NCI-H510A treated with DMSO at 0.1 percent for 48 hours (cell line): ENCODE measurements around the gene PTGES2.
"Not testable (repeated sequence)": the region's sequence is repeated elsewhere in the genome, so short reads cannot be mapped to it uniquely, and the experiment has no call there.

Experiments
- DNase-seq: peaks from one replicate; lab custom pipeline; 2025; lab: John Stamatoyannopoulos, UW

Gene PTGES2

DNA sequence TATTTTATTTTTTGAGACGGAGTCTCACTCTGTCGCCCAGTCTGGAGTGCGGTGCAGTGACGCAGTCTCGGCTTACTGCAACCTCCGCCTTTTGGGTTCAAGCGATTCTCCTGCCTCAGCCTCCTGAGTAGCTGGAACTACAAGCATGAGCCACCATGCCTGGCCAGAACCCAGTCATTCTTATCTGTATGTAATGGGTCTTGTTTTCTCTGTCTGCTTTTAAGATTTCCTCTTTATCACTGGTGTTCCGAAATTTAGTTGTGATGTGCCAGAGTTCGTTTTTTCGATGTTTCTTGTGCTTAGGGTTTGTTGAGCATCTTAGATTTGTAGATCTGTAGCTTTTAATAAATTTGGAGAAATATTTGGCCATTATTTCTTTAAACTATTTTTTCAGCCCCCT is 40.3 kb downstream of the PTGES2 start:
- no peak for DNase-seq

DNA sequence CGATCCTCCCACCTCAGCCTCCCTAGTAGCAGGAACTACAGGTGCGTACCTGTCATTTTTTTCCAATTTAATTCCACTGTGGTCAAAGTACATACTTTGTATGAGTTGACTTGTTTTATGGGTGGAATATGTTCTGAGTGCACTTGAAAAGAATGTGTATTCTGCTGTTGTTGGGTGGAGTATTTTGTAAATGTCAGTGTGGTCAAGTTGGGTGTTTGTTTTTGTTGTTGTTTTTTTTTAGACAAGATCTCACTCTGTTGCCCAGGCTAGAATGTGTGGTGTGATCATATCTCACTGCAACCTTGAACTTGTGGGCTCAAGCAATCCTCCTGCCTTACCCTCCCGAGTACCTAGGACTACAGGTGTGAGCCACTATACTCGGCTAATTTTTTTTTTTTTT is 41.6 kb downstream of the PTGES2 start:
- no peak for DNase-seq

DNA sequence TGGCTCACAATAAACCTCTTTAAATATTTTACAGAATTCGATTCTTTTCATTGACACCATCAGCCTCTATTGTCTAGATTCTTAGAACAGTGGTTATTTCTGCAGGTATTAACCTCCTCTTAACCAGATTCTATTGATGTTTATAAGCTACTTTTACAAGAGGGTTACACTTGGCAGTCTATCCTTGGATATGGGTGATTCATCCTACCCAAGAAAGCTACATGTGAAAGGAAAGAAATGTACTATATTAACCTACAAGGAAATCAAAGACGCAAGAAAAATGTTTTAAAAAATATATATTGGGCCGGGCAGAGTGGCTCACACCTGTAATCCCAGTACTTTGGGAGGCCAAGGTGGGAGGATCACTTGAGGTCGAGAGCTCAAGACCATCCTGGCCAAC is 42.8 kb downstream of the PTGES2 start:
- no peak for DNase-seq

DNA sequence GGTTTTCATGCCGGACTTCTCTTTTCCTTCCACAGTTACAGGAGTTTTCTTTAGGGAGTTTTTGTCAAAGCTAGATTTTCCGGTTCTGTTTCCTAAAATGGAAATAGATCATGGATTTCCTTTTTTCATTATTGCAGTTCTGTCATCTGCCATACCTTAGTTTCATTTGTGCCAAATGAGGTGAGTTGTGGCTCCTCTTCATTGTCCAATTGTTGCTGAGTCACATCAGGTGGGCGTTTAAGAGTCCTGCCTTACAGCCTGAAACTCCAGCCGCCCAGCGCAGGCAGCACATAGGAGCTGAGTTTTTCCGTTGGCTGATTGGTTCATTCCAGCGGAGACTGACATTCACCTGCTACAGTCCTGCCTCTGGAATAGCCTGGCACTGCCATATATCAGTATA is 45.4 kb downstream of the PTGES2 start:
- peak; percentile 67 for DNase-seq

DNA sequence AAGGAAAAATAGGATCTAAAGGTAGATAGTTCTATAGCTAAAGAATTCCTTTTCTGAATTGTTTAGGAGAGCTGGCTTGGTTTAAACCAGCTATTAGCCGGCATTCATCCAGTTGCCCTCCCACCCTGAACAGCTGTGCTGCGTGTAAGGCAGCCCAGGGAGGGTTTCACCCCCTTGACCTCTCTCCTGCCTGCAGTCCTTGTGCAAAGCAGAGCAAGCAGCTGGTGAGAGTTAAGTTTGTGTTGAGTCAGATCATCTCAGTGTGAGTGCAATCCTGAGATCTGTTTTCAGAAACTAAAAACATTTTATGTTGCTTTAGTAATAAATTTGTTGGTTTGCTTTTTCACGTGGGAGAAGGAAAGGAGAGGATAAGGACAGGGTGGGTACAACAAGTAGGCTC is 46.5 kb downstream of the PTGES2 start:
- peak; percentile 30 for DNase-seq

DNA sequence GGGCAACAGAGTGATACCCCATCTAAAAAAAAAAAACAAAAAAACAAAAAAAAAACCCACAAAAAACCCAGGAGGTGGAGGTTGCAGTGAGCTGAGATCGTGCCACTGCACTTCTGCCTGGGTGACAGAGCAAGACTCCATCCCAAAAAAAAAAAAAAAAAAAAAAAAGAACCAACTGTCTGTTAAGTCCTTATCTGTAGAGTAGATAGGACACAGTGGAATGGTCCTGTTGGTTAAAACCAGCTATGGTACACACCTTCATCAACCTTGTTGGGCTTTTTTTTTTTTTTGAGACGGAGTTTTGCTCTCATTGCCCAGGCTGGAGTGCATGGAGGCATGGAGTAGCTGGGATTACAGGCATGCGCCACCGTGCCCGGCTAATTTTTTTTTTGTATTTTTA is 47.3 kb downstream of the PTGES2 start:
- no peak for DNase-seq

DNA sequence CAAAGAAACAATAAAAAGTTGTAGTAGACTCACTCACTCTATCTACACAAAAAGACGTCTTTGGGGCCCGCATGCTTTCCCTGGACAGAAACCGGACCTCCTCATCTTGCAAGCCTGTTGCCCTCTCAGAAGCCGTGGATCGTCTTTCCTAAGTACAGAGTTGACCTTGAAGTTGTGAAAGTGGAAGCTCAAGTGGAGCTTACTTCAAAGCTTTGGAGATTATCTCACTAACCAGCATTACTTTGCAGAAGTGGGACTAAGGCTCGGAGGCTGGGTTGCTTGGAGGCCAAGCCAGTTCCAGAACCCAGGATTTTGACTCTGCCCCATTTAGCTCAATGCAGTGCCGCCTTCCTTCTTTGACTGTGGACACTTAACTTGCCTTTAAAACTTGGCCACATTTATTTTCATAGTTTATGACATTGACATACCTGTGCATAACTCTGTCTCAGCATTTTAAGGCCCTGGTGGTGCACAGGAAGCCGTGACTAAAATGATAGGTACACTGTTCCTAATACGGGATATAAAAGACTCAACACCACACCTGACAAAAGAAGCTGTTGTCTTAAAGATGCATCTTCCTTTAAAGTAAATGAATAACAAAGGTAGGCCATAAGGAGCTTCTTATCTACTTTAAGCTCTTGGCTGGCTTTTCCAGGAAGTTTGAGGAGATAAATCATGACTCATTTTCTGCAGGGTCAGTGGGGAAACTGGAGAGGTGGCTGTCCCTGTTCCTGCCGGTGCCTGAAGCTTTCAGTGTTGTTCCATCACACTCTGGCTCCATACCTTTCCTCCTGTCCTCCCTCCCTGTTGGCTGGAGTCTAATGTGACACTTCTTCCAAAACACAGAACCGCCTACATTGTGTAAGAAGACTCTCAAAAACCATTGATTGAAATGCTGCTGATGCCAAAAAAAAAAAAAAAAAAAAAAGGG is 48.8 kb downstream of the PTGES2 start:
- DNase-seq = no peak

DNA sequence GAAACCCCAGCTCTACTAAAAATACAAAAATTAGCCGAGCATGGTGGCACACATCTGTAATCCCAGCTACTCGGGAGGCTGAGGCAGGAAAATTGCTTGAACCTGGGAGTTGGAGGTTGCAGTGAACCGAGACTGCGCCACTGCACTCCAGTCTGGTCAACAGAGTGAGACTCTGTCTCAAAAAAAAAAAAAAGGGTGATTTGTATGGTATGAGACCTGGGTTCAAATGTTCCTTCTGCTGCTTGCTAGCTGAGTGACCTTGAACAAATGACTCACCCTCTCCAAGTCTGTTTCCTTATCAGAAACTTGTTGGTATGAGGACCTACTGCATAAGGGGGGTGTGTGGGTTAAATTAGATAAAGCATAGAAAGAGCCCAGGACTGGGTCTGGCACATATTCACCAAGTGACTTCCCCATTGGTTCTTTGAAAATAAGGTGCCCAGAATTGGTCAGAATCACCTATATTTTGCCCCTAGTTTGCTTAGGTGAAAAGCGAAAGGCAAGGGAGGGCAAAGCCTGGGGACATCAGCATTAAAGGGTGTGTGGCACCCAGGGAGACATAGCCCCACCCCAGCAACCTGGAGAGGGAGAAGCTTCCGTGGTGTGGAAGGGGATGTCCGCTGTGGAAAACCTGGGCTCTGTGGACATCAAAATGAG is 49.6 kb downstream of the PTGES2 start:
- no peak for DNase-seq

DNA sequence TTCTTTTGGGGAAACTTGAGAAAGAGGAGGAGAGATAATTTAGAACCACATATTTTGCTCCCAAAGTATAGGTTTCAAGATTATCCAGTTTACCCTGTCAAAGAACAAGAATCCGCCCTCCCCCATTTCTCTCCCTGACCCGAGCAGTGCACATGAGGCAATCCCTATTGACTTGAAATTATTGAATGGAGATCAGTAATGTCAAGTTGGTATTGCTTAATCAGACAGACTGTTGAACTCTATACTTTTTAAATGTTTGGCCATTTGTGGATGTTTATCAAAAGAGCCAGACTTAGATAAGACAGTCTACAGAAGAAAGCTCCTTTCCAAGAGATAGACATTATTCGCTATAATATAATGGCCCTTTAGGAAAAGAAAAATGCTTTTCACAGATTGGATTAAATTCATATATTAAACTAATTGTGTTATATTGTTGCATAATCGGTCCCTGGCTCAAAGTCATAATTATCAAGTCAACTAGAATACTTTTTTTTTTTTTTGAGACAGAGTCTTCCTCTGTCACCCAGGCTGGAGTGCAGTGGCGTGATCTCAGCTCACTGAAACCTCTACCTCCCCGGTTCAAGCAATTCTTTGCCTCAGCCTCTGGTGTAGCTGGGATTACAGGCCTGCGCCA is 54.2 kb downstream of the PTGES2 start:
- no peak for DNase-seq

DNA sequence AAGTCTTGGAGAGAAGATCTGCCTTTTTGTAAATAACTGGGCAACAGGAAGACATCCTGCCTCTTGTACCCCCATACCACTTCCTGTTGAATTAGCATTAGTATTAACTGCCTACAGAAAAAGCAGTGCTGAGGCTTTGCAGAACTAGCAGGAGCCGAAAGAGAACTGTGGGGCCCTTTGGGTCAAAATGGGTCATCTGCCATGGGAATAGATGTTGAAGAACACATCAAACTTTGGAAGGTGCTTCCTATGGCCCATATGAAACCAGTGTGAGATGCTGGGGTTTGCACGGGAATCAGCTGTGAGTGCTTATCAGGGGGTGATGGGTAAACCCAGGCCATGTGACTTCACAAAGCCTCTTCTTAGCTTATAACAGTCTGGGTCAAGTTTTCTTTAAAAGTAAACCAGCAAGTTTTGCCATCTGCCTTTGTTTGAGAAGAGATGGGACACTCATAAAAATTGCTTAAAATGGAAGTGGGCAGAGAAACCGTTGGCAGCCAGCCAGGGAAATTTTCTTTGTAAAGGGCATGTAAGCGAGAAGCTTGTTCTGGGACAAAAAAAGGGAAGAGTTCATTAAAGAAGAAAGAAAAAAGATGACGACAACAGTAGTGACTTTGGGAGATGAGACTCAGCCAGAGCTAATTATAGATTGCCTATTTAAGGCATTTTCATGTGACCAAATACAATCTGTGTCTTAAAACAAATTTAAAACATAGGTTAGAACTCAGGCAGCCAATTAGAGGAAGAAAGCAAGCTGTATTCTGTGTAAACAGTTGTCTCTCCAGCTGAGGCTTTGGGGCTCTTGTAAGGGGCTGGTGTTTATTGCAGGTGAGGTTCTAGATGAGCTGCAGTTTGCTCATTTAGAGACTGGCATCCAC is 55.1 kb downstream of the PTGES2 start:
- DNase-seq = peak; percentile 80

DNA sequence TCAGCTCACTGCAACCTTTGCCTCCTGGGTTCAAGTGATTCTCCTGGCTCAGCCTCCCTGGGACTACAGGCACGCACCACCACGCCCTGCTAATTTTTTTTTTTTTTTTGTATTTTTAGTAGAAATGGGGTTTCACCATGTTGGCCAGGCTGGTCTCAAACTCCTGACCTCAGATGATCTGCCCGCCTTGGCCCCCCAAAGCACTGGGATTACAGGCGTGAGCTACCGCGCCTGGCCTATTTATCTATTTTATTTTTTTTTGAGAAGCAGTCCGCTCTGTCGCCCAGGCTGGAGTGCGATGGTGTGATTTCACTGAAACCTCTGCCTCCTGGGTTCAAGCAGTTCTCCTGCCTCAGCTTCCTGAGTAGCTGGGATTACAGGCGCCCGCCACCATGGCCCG is 56.1 kb downstream of the PTGES2 start:
- DNase-seq = not testable (repeated sequence)

DNA sequence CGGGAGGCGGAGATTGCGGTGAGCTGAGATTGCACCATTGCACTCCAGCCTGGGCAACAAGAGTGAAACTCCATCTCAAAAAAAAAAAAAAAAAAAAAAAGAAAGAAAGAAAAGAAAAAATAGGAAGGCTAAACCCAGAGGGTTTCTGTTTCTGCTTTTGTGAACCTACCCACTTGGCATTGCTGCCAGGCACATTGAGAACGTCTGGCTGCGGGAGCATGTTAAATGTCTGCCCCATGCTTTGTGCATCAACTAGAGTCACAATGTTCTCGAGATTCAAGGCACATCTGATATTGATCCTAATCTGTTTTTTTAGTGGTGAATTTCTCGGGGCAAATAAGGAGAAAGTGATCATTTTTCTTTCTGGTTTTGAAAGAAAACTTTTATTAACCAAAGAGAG is 56.7 kb downstream of the PTGES2 start:
- DNase-seq = no peak
